SW 1271 (cell line): ENCODE results near the gene CAMK2N2.

Experiments
- DNase-seq, 2 experiments: peaks; one replicate each; lab custom pipeline; 2025; lab: John Stamatoyannopoulos, UW

CAMK2N2 gene

GRCh38 chr3:184261270-184261853, at the start of gene CAMK2N2:
Gene CAMK2N2 (minus strand): TSS chr3:184261553. CDS start chr3:184261285, 268 bp downstream.
- peak; percentile 73 to 89 for DNase-seq

- no peak for DNase-seq
Measured at GRCh38 chr3:184308744-184309143, 47.4 kb upstream of the CAMK2N2 start.

GRCh38 chr3:184307915-184308314, 46.6 kb upstream of the CAMK2N2 start:
- no peak for DNase-seq

- DNase-seq = no peak
Measured at GRCh38 chr3:184306341-184306972, 45.1 kb upstream of the CAMK2N2 start.

GRCh38 chr3:184305577-184305976, 44.2 kb upstream of the CAMK2N2 start:
- DNase-seq = peak in 1 of 2 experiments; percentile 41

- peak in 1 of 2 experiments; percentile 46 for DNase-seq
Measured at GRCh38 chr3:184300378-184300720, 39.0 kb upstream of the CAMK2N2 start.

- no peak for DNase-seq
Measured at GRCh38 chr3:184299488-184300377, 38.4 kb upstream of the CAMK2N2 start.

- DNase-seq = peak; percentile 90 to 94
Measured at GRCh38 chr3:184298759-184299487, 37.6 kb upstream of the CAMK2N2 start, which contains the start of gene PSMD2. Gene PSMD2 (plus strand): TSS chr3:184299241. CDS start chr3:184299267, 26 bp downstream.

GRCh38 chr3:184296616-184297015, 35.3 kb upstream of the CAMK2N2 start:
- no peak for DNase-seq

- DNase-seq = no peak
Measured at GRCh38 chr3:184295771-184296170, 34.4 kb upstream of the CAMK2N2 start.

GRCh38 chr3:184291738-184292445, 30.5 kb upstream of the CAMK2N2 start:
- no peak for DNase-seq

- DNase-seq = no peak
Measured at GRCh38 chr3:184291044-184291737, 29.8 kb upstream of the CAMK2N2 start.

GRCh38 chr3:184290331-184290730, 29.0 kb upstream of the CAMK2N2 start:
- DNase-seq = no peak

GRCh38 chr3:184289426-184289938, 28.1 kb upstream of the CAMK2N2 start:
- peak in 1 of 2 experiments; percentile 49 for DNase-seq

- peak; percentile 59 to 68 for DNase-seq
Measured at GRCh38 chr3:184284696-184285095, 23.3 kb upstream of the CAMK2N2 start.

- DNase-seq = no peak
Measured at GRCh38 chr3:184283681-184284080, 22.3 kb upstream of the CAMK2N2 start.

- DNase-seq = peak in 1 of 2 experiments; percentile 10
Measured at GRCh38 chr3:184282941-184283340, 21.6 kb upstream of the CAMK2N2 start.

GRCh38 chr3:184277366-184277765, 16.0 kb upstream of the CAMK2N2 start:
- no peak for DNase-seq

- DNase-seq = no peak
Measured at GRCh38 chr3:184275961-184276910, 14.9 kb upstream of the CAMK2N2 start, which contains the start of gene ECE2. Gene ECE2 (plus strand): TSS chr3:184276022. CDS start chr3:184276154, 132 bp downstream.
